ENCODE data around the gene CHPT1. TPM values are rescaled to one million over a fixed set of nuclear protein-coding genes. Genes with fewer than 3 reads are reported as not detected.

The CHPT1 gene
- total RNA-seq, 1 donor from 2014 or later = 12.7 TPM

- H3K4me1 ChIP-seq = no peaks in the 10 kb centered on the region
- H3K79me2 ChIP-seq (ENCODE audit: low read depth) = no peaks in the 10 kb centered on the region
- H3K9ac ChIP-seq = no peak overlapping the region
- H2AFZ ChIP-seq (replicated peaks) = no peak overlapping the region
- no peaks in the 10 kb centered on the region for H3K36me3 ChIP-seq
- no peaks in the 10 kb centered on the region for H3K36me3 Mint-ChIP-seq
- H3K27me3 Mint-ChIP-seq (ENCODE audit: insufficient read depth, low read depth) = no peaks in the 10 kb centered on the region
- DNase-seq (ENCODE audit: low spot score) = no peak
- H3K4me2 ChIP-seq = no peak overlapping the region
- no peaks in the 10 kb centered on the region for H4K20me1 ChIP-seq (ENCODE audit: low read depth)
- H3K4me3 Mint-ChIP-seq = no peak overlapping the region
- H3K9me3 Mint-ChIP-seq = no peaks in the 10 kb centered on the region
- H3K27ac Mint-ChIP-seq = no peak overlapping the region
- H3K4me3 ChIP-seq = no peak overlapping the region
- no peaks in the 10 kb centered on the region for H3K9me3 ChIP-seq (ENCODE audit: low read depth)
- peaks cover 3% of the 10 kb centered on the region for H3K4me1 Mint-ChIP-seq
- no peak overlapping the region for H3K27ac ChIP-seq
- H3K27me3 ChIP-seq = no peaks in the 10 kb centered on the region
- TF ChIP-seq EZH2phosphoT487 (IDR thresholded peaks at IDR 0.05) (no peak), EZH2 (IDR thresholded peaks at IDR 0.05) (no peak)
- TF ChIP-seq, protein P1, sequence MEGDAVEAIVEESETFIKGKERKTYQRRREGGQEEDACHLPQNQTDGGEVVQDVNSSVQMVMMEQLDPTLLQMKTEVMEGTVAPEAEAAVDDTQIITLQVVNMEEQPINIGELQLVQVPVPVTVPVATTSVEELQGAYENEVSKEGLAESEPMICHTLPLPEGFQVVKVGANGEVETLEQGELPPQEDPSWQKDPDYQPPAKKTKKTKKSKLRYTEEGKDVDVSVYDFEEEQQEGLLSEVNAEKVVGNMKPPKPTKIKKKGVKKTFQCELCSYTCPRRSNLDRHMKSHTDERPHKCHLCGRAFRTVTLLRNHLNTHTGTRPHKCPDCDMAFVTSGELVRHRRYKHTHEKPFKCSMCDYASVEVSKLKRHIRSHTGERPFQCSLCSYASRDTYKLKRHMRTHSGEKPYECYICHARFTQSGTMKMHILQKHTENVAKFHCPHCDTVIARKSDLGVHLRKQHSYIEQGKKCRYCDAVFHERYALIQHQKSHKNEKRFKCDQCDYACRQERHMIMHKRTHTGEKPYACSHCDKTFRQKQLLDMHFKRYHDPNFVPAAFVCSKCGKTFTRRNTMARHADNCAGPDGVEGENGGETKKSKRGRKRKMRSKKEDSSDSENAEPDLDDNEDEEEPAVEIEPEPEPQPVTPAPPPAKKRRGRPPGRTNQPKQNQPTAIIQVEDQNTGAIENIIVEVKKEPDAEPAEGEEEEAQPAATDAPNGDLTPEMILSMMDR (IDR thresholded peaks at IDR 0.05) = no peak
- no peaks in the 10 kb centered on the region for H3F3A ChIP-seq (ENCODE audit: low read depth)
Observed at GRCh38 chr12:101650346-101651117, 46.9 kb upstream of the CHPT1 start.

- peaks cover 3% of the 10 kb centered on the region for H3K4me1 Mint-ChIP-seq
- H3K36me3 ChIP-seq = no peaks in the 10 kb centered on the region
- no peaks in the 10 kb centered on the region for H3K9me3 Mint-ChIP-seq
- DNase-seq (ENCODE audit: low spot score) = no peak
- H3K9me3 ChIP-seq (ENCODE audit: low read depth) = no peaks in the 10 kb centered on the region
- no peaks in the 10 kb centered on the region for H3F3A ChIP-seq (ENCODE audit: low read depth)
- TF ChIP-seq EZH2 (IDR thresholded peaks at IDR 0.05) (no peak), EZH2phosphoT487 (IDR thresholded peaks at IDR 0.05) (no peak)
- TF ChIP-seq, protein P1 (IDR thresholded peaks at IDR 0.05) = no peak
- no peak overlapping the region for H3K4me3 Mint-ChIP-seq
- no peaks in the 10 kb centered on the region for H3K79me2 ChIP-seq (ENCODE audit: low read depth)
- H2AFZ ChIP-seq (replicated peaks) = no peak overlapping the region
- no peaks in the 10 kb centered on the region for H3K4me1 ChIP-seq
- no peaks in the 10 kb centered on the region for H4K20me1 ChIP-seq (ENCODE audit: low read depth)
- H3K36me3 Mint-ChIP-seq = no peaks in the 10 kb centered on the region
- no peaks in the 10 kb centered on the region for H3K27me3 Mint-ChIP-seq (ENCODE audit: insufficient read depth, low read depth)
- no peak overlapping the region for H3K4me2 ChIP-seq
- no peaks in the 10 kb centered on the region for H3K27me3 ChIP-seq
- H3K4me3 ChIP-seq = no peak overlapping the region
- H3K27ac Mint-ChIP-seq = no peak overlapping the region
- no peak overlapping the region for H3K27ac ChIP-seq
- no peak overlapping the region for H3K9ac ChIP-seq
Observed at GRCh38 chr12:101653030-101653429, 44.4 kb upstream of the CHPT1 start.

DNA sequence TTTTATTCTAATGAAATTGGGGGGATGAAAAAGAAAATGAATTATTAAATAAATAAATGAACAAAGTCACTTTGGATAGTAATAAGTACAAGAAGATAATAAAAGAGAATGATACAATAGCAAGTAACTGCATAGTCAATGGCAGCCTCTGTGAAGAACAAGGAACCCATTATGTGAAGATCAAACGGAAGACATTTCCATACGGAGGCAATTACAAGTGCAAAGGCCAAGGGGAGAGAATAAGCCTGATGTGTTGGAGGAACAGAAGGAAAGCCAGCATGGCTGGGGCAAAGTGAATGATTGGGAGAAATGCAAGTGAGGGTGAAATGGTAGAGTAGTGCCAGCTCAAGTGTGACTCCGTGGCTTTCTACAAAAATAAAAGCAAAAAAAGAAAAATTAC lies 43.9 kb upstream of the CHPT1 start:
- H4K20me1 ChIP-seq (ENCODE audit: low read depth) = no peaks in the 10 kb centered on the region
- peak overlapping the region; percentile 82 for H3K27ac Mint-ChIP-seq
- H3K36me3 Mint-ChIP-seq = no peaks in the 10 kb centered on the region
- DNase-seq (ENCODE audit: low spot score) = no peak
- H2AFZ ChIP-seq (replicated peaks) = no peak overlapping the region
- H3K9me3 Mint-ChIP-seq = no peaks in the 10 kb centered on the region
- no peaks in the 10 kb centered on the region for H3K27me3 ChIP-seq
- no peaks in the 10 kb centered on the region for H3K27me3 Mint-ChIP-seq (ENCODE audit: insufficient read depth, low read depth)
- peaks cover 3% of the 10 kb centered on the region for H3K4me1 Mint-ChIP-seq
- H3K79me2 ChIP-seq (ENCODE audit: low read depth) = no peaks in the 10 kb centered on the region
- no peak overlapping the region for H3K27ac ChIP-seq
- no peak overlapping the region for H3K4me3 Mint-ChIP-seq
- H3F3A ChIP-seq (ENCODE audit: low read depth) = no peaks in the 10 kb centered on the region
- H3K9me3 ChIP-seq (ENCODE audit: low read depth) = no peaks in the 10 kb centered on the region
- H3K4me3 ChIP-seq = no peak overlapping the region
- H3K9ac ChIP-seq = no peak overlapping the region
- H3K4me1 ChIP-seq = no peaks in the 10 kb centered on the region
- H3K4me2 ChIP-seq = no peak overlapping the region
- no peaks in the 10 kb centered on the region for H3K36me3 ChIP-seq
- TF ChIP-seq EZH2phosphoT487 (IDR thresholded peaks at IDR 0.05) (no peak), EZH2 (IDR thresholded peaks at IDR 0.05) (no peak)
- TF ChIP-seq, protein P1 (IDR thresholded peaks at IDR 0.05) = no peak
